Gastroesophageal sphincter (tissue), 3 donors: ENCODE data around the gene MYLK.

ENCODE experiments used
- EP300 ChIP-seq: sonication (generic); formaldehyde crosslinking; IDR thresholded peaks from one replicate; pipeline ENCODE4 v1.6.1; 2017; ENCODE audit warnings: antibody characterized with exemption, mild to moderate bottlenecking
- TF ChIP-seq, protein P1 (sequence below), 4 experiments: fragments of 200-600 bp in 2 of 4; fragments of 450-650 bp in 2 of 4; sonication (generic) in 1 of 4; IDR thresholded peaks; one replicate each; pipeline ENCODE4 v1.5.1; 2017 to 2019; ENCODE audit warnings: antibody characterized with exemption in 4 of 4, mild to moderate bottlenecking in 2 of 4, moderate library complexity in 2 of 4

DNA sequence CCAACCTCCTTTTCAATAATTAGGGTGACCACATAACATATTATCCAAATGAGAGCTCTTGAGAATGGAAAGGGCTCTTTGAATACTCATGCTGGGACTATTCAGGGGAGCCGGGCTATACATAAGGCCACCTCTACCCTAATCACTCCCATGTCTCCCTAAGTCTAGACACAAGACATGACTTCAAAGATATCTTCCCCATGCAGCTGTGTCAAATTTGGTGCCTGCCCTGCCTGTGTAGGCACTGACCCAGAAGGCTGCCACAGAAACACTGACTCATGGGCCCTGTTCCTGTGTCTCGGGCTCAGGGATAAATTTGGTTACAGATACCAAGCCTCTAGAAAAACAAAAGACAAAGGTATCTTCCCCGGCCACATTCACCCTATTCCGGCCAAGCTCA lies 70.3 kb downstream of the MYLK start:
- no peak for TF ChIP-seq EP300
- TF ChIP-seq, protein P1, sequence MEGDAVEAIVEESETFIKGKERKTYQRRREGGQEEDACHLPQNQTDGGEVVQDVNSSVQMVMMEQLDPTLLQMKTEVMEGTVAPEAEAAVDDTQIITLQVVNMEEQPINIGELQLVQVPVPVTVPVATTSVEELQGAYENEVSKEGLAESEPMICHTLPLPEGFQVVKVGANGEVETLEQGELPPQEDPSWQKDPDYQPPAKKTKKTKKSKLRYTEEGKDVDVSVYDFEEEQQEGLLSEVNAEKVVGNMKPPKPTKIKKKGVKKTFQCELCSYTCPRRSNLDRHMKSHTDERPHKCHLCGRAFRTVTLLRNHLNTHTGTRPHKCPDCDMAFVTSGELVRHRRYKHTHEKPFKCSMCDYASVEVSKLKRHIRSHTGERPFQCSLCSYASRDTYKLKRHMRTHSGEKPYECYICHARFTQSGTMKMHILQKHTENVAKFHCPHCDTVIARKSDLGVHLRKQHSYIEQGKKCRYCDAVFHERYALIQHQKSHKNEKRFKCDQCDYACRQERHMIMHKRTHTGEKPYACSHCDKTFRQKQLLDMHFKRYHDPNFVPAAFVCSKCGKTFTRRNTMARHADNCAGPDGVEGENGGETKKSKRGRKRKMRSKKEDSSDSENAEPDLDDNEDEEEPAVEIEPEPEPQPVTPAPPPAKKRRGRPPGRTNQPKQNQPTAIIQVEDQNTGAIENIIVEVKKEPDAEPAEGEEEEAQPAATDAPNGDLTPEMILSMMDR (IDR thresholded peaks at IDR 0.05), result no peak
